HEK293 (cell line): ENCODE results near the gene ROS1.

Experiments used
- CTCF ChIA-PET: fragments of 350-600 bp; formaldehyde crosslinking; extraction: SDS; loops from one replicate; lab custom pipeline; 2021; ENCODE audit warnings: antibody characterized with exemption; lab: Yijun Ruan, JAX
- POLR2A ChIA-PET: fragments of 300-600 bp; formaldehyde crosslinking; extraction: SDS; loops from one replicate; lab custom pipeline; 2020; ENCODE audit warnings: antibody characterized with exemption, inconsistent platforms; lab: Yijun Ruan, JAX
- H3K27ac ChIP-seq: fragments of 200-500 bp; sonication (Bioruptor generic); 2 replicates; pipeline ENCODE4 v1.5.1; 2014; ENCODE audit warnings: low read depth, low read length, control low read depth, inconsistent platforms; ENCODE audit errors: extremely low read depth
- H3K36me3 ChIP-seq, 2 experiments: fragments of 200-500 bp in 1 of 2; sonication (Bioruptor generic) in 1 of 2; 1 replicate in 1 of 2; 2 replicates in 1 of 2; pipeline ENCODE4 v1.5.1; 2014 to 2017; ENCODE audit warnings: inconsistent platforms in 2 of 2, low read length in 2 of 2; ENCODE audit not compliant: control insufficient read depth in 2 of 2, insufficient read depth in 1 of 2
- H3K4me1 ChIP-seq: fragments of 200-500 bp; sonication (Bioruptor generic); 2 replicates; pipeline ENCODE4 v1.5.1; 2014; ENCODE audit warnings: mild to moderate bottlenecking, low read length, inconsistent platforms; ENCODE audit not compliant: control insufficient read depth, insufficient read depth
- H3K4me3 ChIP-seq: 2 replicates; pipeline ENCODE4 v1.5.1; 2011; ENCODE audit warnings: low read depth, mild to moderate bottlenecking, control low read depth, low read length, moderate library complexity
- H3K9me3 ChIP-seq: fragments of 200-500 bp; sonication (Bioruptor generic); 2 replicates; pipeline ENCODE4 v1.5.1; 2014; ENCODE audit warnings: low read depth, low read length, inconsistent platforms; ENCODE audit not compliant: control insufficient read depth, insufficient read depth
- GLI4 ChIP-seq: fragments of 450-650 bp; formaldehyde crosslinking; IDR thresholded peaks from 2 replicates; pipeline ENCODE4 v1.5.1; 2016; ENCODE audit warnings: missing biosample characterization, missing genetic modification characterization
- MYNN ChIP-seq: fragments of 450-650 bp; formaldehyde crosslinking; IDR thresholded peaks from 2 replicates; pipeline ENCODE4 v1.5.1; 2016; ENCODE audit warnings: missing biosample characterization, missing genetic modification characterization, borderline replicate concordance
- SP2 ChIP-seq: fragments of 450-650 bp; formaldehyde crosslinking; IDR thresholded peaks from 2 replicates; pipeline ENCODE4 v1.5.1; 2016; ENCODE audit warnings: missing biosample characterization, missing genetic modification characterization
- WT1 ChIP-seq: fragments of 450-650 bp; formaldehyde crosslinking; IDR thresholded peaks from 2 replicates; pipeline ENCODE4 v1.5.1; 2016; ENCODE audit warnings: missing biosample characterization, missing genetic modification characterization
- ZBTB1 ChIP-seq: fragments of 450-650 bp; formaldehyde crosslinking; IDR thresholded peaks from 2 replicates; pipeline ENCODE4 v1.5.1; 2016; ENCODE audit warnings: missing biosample characterization, missing genetic modification characterization
- ZBTB20 ChIP-seq: fragments of 450-650 bp; formaldehyde crosslinking; IDR thresholded peaks from 2 replicates; pipeline ENCODE4 v1.5.1; 2016; ENCODE audit warnings: missing biosample characterization, missing genetic modification characterization
- ZBTB21 ChIP-seq: fragments of 450-650 bp; formaldehyde crosslinking; IDR thresholded peaks from 2 replicates; pipeline ENCODE4 v1.5.1; 2017; ENCODE audit warnings: missing biosample characterization, missing genetic modification characterization
- ZNF2 ChIP-seq: fragments of 450-650 bp; formaldehyde crosslinking; IDR thresholded peaks from 2 replicates; pipeline ENCODE4 v1.5.1; 2016; ENCODE audit warnings: missing biosample characterization, missing genetic modification characterization
- ZNF335 ChIP-seq: fragments of 450-650 bp; formaldehyde crosslinking; conservative IDR thresholded peaks from 2 replicates; pipeline ENCODE4 v1.5.1; 2016; ENCODE audit warnings: missing biosample characterization, missing genetic modification characterization
- ZNF426 ChIP-seq: fragments of 450-650 bp; formaldehyde crosslinking; IDR thresholded peaks from 2 replicates; pipeline ENCODE4 v1.5.1; 2017; ENCODE audit warnings: missing biosample characterization, missing genetic modification characterization, mild to moderate bottlenecking, inconsistent platforms, moderate library complexity
- ZNF701 ChIP-seq: fragments of 450-650 bp; formaldehyde crosslinking; IDR thresholded peaks from 2 replicates; pipeline ENCODE4 v1.5.1; 2016; ENCODE audit warnings: missing biosample characterization, missing genetic modification characterization
- ZNF768 ChIP-seq: fragments of 450-650 bp; formaldehyde crosslinking; IDR thresholded peaks from 2 replicates; pipeline ENCODE4 v1.5.1; 2018; ENCODE audit warnings: missing biosample characterization, mild to moderate bottlenecking, missing genetic modification characterization
- ZSCAN23 ChIP-seq: fragments of 450-650 bp; formaldehyde crosslinking; IDR thresholded peaks from 2 replicates; pipeline ENCODE4 v1.5.1; 2016; ENCODE audit warnings: missing biosample characterization, missing genetic modification characterization
- TF ChIP-seq, protein P1 (sequence below): fragments of 450-650 bp; formaldehyde crosslinking; IDR thresholded peaks from 2 replicates; pipeline ENCODE4 v1.5.1; 2016; ENCODE audit warnings: missing biosample characterization, missing genetic modification characterization
- TF ChIP-seq, protein P2 (sequence below): fragments of 450-650 bp; formaldehyde crosslinking; IDR thresholded peaks from 2 replicates; pipeline ENCODE4 v1.5.1; 2016; ENCODE audit warnings: missing biosample characterization, missing genetic modification characterization
- TF ChIP-seq, protein P3 (sequence below): fragments of 450-650 bp; formaldehyde crosslinking; IDR thresholded peaks from 2 replicates; pipeline ENCODE4 v1.5.1; 2016; ENCODE audit warnings: missing biosample characterization, missing genetic modification characterization
- TF ChIP-seq, protein P4 (sequence below): IDR thresholded peaks from 2 replicates; pipeline ENCODE4 v1.6.1; 2011; ENCODE audit warnings: mild to moderate bottlenecking, low read depth, low read length, borderline replicate concordance

Gene ROS1

DNA sequence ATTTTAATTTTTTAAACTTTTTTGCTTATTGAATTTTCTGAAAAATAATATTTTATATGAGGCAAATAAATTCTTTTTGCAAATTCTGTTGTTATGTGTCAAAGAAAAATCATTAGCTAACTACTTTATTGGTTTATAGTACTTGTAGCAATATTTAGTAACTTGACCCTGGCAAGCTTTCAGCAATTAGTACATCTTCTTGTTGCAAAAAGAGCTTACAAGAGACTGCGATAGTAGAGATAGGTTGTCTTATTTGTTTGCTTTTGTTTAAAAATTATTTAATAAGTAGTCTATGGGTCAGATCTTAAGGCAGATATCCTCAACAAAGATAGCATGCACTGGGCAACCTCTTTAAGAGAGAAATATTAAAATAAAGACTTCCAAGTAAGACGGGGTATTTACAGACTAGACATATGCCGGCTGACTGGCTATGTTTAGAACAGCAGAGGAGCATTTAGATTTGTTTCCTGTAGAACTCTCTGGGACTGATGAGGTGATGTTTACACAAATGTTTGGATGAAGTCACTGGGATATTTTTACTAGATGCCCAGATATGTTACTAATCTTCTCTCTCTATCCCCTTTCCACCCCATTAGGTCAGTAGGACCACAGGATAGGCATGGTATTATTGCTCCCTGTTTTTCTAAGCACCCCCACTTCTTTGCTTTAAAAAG is 135.4 kb downstream of the ROS1 start (continued):
- TF ChIP-seq, protein P1, sequence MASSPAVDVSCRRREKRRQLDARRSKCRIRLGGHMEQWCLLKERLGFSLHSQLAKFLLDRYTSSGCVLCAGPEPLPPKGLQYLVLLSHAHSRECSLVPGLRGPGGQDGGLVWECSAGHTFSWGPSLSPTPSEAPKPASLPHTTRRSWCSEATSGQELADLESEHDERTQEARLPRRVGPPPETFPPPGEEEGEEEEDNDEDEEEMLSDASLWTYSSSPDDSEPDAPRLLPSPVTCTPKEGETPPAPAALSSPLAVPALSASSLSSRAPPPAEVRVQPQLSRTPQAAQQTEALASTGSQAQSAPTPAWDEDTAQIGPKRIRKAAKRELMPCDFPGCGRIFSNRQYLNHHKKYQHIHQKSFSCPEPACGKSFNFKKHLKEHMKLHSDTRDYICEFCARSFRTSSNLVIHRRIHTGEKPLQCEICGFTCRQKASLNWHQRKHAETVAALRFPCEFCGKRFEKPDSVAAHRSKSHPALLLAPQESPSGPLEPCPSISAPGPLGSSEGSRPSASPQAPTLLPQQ (tag by site-specific recombination): 0 out of 2 replicates have a peak, but pooled peaks have one; percentile 28
- TF ChIP-seq ZNF701 (no peak), ZBTB21 (tag by site-specific recombination) (peak; percentile 38; the same call in 1 of the 2 replicates), SP2 (tag by site-specific recombination) (no peak), MYNN (no peak), ZNF2 (tag by site-specific recombination) (no peak), ZSCAN23 (tag by site-specific recombination) (no peak), WT1 (no peak)
- TF ChIP-seq, protein P2, sequence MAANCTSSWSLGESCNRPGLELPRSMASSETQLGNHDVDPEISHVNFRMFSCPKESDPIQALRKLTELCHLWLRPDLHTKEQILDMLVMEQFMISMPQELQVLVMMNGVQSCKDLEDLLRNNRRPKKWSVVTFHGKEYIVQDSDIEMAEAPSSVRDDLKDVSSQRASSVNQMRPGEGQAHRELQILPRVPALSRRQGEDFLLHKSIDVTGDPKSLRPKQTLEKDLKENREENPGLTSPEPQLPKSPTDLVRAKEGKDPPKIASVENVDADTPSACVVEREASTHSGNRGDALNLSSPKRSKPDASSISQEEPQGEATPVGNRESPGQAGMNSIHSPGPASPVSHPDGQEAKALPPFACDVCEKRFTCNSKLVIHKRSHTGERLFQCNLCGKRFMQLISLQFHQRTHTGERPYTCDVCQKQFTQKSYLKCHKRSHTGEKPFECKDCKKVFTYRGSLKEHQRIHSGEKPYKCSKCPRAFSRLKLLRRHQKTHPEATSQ: no peak
- TF ChIP-seq, protein P3, sequence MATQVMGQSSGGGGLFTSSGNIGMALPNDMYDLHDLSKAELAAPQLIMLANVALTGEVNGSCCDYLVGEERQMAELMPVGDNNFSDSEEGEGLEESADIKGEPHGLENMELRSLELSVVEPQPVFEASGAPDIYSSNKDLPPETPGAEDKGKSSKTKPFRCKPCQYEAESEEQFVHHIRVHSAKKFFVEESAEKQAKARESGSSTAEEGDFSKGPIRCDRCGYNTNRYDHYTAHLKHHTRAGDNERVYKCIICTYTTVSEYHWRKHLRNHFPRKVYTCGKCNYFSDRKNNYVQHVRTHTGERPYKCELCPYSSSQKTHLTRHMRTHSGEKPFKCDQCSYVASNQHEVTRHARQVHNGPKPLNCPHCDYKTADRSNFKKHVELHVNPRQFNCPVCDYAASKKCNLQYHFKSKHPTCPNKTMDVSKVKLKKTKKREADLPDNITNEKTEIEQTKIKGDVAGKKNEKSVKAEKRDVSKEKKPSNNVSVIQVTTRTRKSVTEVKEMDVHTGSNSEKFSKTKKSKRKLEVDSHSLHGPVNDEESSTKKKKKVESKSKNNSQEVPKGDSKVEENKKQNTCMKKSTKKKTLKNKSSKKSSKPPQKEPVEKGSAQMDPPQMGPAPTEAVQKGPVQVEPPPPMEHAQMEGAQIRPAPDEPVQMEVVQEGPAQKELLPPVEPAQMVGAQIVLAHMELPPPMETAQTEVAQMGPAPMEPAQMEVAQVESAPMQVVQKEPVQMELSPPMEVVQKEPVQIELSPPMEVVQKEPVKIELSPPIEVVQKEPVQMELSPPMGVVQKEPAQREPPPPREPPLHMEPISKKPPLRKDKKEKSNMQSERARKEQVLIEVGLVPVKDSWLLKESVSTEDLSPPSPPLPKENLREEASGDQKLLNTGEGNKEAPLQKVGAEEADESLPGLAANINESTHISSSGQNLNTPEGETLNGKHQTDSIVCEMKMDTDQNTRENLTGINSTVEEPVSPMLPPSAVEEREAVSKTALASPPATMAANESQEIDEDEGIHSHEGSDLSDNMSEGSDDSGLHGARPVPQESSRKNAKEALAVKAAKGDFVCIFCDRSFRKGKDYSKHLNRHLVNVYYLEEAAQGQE: no peak
- TF ChIP-seq, protein P4, sequence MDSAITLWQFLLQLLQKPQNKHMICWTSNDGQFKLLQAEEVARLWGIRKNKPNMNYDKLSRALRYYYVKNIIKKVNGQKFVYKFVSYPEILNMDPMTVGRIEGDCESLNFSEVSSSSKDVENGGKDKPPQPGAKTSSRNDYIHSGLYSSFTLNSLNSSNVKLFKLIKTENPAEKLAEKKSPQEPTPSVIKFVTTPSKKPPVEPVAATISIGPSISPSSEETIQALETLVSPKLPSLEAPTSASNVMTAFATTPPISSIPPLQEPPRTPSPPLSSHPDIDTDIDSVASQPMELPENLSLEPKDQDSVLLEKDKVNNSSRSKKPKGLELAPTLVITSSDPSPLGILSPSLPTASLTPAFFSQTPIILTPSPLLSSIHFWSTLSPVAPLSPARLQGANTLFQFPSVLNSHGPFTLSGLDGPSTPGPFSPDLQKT: no peak

DNA sequence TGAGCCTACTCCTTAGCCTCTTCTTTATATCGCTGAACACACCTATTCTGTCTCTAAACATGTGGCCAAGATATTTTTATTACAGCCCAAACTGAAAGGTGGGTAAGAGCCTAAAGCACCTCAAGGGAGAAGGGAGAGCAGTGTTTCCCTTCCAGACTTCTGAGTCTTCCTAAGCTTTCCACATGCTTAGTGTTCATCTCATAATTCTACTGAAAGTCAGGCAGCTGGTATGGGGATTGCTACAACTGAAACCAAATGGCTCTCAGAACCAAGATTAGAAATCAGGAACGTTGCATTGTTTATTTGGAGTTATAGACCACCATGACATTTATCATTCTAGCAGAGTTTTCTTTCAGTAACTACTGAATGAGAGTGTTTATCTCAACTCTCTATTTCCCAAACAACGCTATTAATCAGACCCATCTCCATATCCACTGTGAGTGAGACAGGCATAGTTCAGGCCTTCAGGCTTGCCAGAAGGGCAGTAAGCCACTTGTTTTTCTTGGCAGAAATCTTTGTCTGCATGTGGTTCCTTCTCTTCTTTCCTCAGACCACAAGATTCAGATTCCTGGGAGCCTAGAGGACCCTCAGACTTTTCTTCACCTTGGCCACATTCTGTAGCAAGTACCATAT is 137.5 kb downstream of the ROS1 start:
- H3K36me3 ChIP-seq: no peaks in the 10 kb centered on the region
- POLR2A ChIA-PET: no interaction called here
- no peaks in the 10 kb centered on the region for H3K9me3 ChIP-seq
- CTCF ChIA-PET: interaction anchor here (1.3 kb wide), 1 partner anchor 9 kb away, joined by 3 read pairs; no protein-coding TSS in a partner anchor
- no peak overlapping the region for H3K27ac ChIP-seq
- TF ChIP-seq ZNF768 (no peak), ZBTB20 (peak; percentile 76), ZBTB1 (tag by site-specific recombination) (no peak), ZNF426 (tag by site-specific recombination) (no peak), ZNF335 (tag by site-specific recombination) (peak; percentile 63), GLI4 (tag by site-specific recombination) (no peak)
- H3K4me3 ChIP-seq: no peak overlapping the region
- H3K4me1 ChIP-seq: 0 out of 2 replicates have a peak, but pooled peaks cover 5% of the 10 kb centered on the region
